ENCODE data around the gene CAVIN1.
"Not testable (repeated sequence)": the region's sequence is repeated elsewhere in the genome, so short reads cannot be mapped to it uniquely, and the experiment has no call there.

CAVIN1 gene

DNA sequence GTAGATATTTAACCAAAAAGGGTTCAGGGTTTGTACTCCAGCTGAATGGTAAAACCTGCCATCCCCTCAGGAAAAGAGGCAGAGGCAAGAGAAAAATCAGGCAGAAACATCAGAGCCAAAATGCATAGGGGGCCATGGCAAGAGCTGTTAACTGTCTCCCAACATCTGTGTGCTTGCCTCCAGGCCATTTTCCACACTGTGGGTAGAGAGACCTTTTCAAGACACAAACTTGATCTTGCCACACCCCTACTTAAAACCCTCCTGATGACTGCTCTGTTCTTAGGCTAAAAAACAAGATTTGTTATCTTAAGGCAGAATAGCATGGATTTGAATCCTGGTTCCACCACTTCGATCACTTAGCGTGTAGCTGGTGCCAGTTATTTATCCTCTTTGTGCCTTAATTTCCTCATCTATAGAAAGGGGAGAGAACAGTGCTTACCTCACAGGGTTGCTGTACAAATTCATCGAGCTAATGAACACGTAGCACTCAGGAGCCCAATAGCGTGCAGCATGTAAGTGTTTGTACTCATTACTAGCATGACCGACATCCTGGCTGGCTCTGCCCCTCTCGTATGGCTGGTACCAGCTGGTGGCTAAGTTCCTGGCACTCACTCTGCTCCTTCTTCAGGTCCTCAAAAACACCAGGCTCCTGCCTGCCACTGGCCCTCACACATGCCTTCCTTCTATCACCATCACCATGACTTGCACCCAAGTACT lies 60.7 kb downstream of the CAVIN1 start:
- Histone ChIP-seq H3K79me2 (ENCODE audit: low read length) (peaks cover 22% of the 10 kb centered on the region), H3K9me3 (replicated peaks; ENCODE audit: insufficient read depth, low read length) (no peaks in the 10 kb centered on the region), H3K36me3 (replicated peaks; ENCODE audit: insufficient read depth, low read length) (no peaks in the 10 kb centered on the region), H3K4me3 (ENCODE audit: low read length) (no peak overlapping the region), H2AFZ (ENCODE audit: low read length) (no peak overlapping the region), H3K27ac (ENCODE audit: low read length) (no peak overlapping the region), H3K9ac (ENCODE audit: low read length) (no peak overlapping the region), H3F3A (ENCODE audit: insufficient read depth, low read length) (no peaks in the 10 kb centered on the region), H4K20me1 (ENCODE audit: insufficient read depth, low read length) (no peaks in the 10 kb centered on the region), H3K4me2 (ENCODE audit: low read depth, low read length) (no peak overlapping the region), H3K4me1 (ENCODE audit: low read length) (no peaks in the 10 kb centered on the region), H3K9me2 (replicated peaks; ENCODE audit: insufficient read depth, low read length) (no peaks in the 10 kb centered on the region), H3K27me3 (replicated peaks; ENCODE audit: insufficient read depth, low read length) (no peaks in the 10 kb centered on the region)
- no peak for TF ChIP-seq EZH2 (optimal IDR thresholded peaks at IDR 0.05; ENCODE audit: low read depth, low read length)
- TF ChIP-seq, protein P1, sequence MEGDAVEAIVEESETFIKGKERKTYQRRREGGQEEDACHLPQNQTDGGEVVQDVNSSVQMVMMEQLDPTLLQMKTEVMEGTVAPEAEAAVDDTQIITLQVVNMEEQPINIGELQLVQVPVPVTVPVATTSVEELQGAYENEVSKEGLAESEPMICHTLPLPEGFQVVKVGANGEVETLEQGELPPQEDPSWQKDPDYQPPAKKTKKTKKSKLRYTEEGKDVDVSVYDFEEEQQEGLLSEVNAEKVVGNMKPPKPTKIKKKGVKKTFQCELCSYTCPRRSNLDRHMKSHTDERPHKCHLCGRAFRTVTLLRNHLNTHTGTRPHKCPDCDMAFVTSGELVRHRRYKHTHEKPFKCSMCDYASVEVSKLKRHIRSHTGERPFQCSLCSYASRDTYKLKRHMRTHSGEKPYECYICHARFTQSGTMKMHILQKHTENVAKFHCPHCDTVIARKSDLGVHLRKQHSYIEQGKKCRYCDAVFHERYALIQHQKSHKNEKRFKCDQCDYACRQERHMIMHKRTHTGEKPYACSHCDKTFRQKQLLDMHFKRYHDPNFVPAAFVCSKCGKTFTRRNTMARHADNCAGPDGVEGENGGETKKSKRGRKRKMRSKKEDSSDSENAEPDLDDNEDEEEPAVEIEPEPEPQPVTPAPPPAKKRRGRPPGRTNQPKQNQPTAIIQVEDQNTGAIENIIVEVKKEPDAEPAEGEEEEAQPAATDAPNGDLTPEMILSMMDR (IDR thresholded peaks at IDR 0.05; ENCODE audit: low read length): no peak
- no peak for TF ChIP-seq EZH2phosphoT487 (IDR thresholded peaks at IDR 0.05; ENCODE audit: low read length)
- DNase-seq: no peak

DNA sequence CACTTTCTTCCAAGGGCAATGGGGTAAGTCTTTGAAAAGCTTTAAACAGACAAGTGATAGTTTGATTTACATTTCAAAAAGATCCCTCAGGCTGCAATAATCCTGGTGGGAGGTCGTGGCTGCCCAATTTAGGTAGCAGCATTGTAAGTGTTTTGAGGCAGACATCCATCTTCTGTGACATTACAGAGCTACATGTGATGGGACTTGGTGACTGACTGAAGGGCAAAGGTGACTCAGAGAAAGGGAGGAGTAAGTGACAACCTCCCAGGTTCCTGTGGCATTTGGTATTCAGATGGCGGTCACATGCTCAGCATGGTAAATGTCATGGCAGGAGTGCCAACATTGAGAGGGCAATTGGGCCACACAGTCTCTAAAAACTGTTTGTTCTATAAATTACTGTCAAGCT lies 61.3 kb downstream of the CAVIN1 start:
- TF ChIP-seq, protein P1 (IDR thresholded peaks at IDR 0.05; ENCODE audit: low read length): no peak
- no peak for TF ChIP-seq EZH2 (optimal IDR thresholded peaks at IDR 0.05; ENCODE audit: low read depth, low read length)
- TF ChIP-seq EZH2phosphoT487 (IDR thresholded peaks at IDR 0.05; ENCODE audit: low read length): no peak
- H3K4me3 ChIP-seq (ENCODE audit: low read length): no peak overlapping the region
- no peak overlapping the region for H3K27ac ChIP-seq (ENCODE audit: low read length)
- no peak overlapping the region for H3K4me2 ChIP-seq (ENCODE audit: low read depth, low read length)
- no peaks in the 10 kb centered on the region for H3K9me2 ChIP-seq (replicated peaks; ENCODE audit: insufficient read depth, low read length)
- H3K9ac ChIP-seq (ENCODE audit: low read length): no peak overlapping the region
- H4K20me1 ChIP-seq (ENCODE audit: insufficient read depth, low read length): no peaks in the 10 kb centered on the region
- DNase-seq: no peak
- no peaks in the 10 kb centered on the region for H3K9me3 ChIP-seq (replicated peaks; ENCODE audit: insufficient read depth, low read length)
- H3K79me2 ChIP-seq (ENCODE audit: low read length): peaks cover 21% of the 10 kb centered on the region
- H3K27me3 ChIP-seq (replicated peaks; ENCODE audit: insufficient read depth, low read length): no peaks in the 10 kb centered on the region
- no peaks in the 10 kb centered on the region for H3F3A ChIP-seq (ENCODE audit: insufficient read depth, low read length)
- no peaks in the 10 kb centered on the region for H3K36me3 ChIP-seq (replicated peaks; ENCODE audit: insufficient read depth, low read length)
- no peaks in the 10 kb centered on the region for H3K4me1 ChIP-seq (ENCODE audit: low read length)
- no peak overlapping the region for H2AFZ ChIP-seq (ENCODE audit: low read length)

DNA sequence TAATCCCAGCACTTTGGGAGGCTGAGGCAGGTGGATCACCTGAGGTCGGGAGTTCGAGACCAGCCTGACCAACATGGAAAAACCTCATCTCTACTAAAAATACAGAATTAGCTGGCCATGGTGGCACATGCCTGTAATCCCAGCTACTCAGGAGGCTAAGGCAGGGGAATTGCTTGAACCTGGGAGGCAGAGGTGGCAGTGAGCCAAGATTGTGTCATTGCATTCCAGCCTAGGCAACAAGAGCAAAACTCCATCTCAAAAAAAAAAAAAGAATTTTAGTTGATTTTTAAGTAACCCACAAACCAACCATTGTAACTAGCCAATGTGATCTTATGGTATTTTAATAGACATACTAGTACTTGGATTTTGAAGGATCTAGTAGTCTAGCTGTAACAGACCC lies 62.7 kb downstream of the CAVIN1 start:
- not testable (repeated sequence) for H2AFZ ChIP-seq (ENCODE audit: low read length); H3K27me3 ChIP-seq (replicated peaks; ENCODE audit: insufficient read depth, low read length); DNase-seq; H3K4me1 ChIP-seq (ENCODE audit: low read length); H3K27ac ChIP-seq (ENCODE audit: low read length); H3K9ac ChIP-seq (ENCODE audit: low read length); H4K20me1 ChIP-seq (ENCODE audit: insufficient read depth, low read length); H3K9me2 ChIP-seq (replicated peaks; ENCODE audit: insufficient read depth, low read length); H3K4me2 ChIP-seq (ENCODE audit: low read depth, low read length); H3K4me3 ChIP-seq (ENCODE audit: low read length); H3F3A ChIP-seq (ENCODE audit: insufficient read depth, low read length); H3K36me3 ChIP-seq (replicated peaks; ENCODE audit: insufficient read depth, low read length); H3K9me3 ChIP-seq (replicated peaks; ENCODE audit: insufficient read depth, low read length)
- H3K79me2 ChIP-seq (ENCODE audit: low read length): peaks cover 22% of the 10 kb centered on the region

DNA sequence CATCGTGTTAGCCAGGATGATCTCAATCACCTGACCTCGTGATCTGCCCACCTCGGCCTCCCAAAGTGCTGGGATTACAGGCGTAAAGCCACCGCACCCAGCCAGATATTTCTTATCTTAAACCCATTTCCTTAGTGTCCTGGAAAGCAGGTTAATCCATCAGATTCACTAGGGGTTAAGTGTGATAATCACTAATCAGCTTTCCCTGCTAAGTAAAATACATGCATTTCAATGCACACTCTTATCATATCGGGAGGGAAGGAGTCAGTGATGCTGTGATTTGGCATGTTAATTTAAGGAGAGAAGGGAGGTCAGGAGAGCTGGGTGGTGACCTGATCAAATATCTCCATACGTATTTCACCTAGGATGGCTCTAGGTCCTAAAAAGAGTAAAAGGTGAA lies 63.9 kb downstream of the CAVIN1 start:
- Histone ChIP-seq H3K9me2 (replicated peaks; ENCODE audit: insufficient read depth, low read length) (no peaks in the 10 kb centered on the region), H3K4me2 (ENCODE audit: low read depth, low read length) (no peak overlapping the region), H2AFZ (ENCODE audit: low read length) (no peak overlapping the region), H3K27ac (ENCODE audit: low read length) (no peak overlapping the region), H3K36me3 (replicated peaks; ENCODE audit: insufficient read depth, low read length) (no peaks in the 10 kb centered on the region), H3K27me3 (replicated peaks; ENCODE audit: insufficient read depth, low read length) (no peaks in the 10 kb centered on the region), H3K79me2 (ENCODE audit: low read length) (peaks cover 19% of the 10 kb centered on the region), H3K9ac (ENCODE audit: low read length) (no peak overlapping the region), H4K20me1 (ENCODE audit: insufficient read depth, low read length) (no peaks in the 10 kb centered on the region), H3K9me3 (replicated peaks; ENCODE audit: insufficient read depth, low read length) (no peaks in the 10 kb centered on the region), H3K4me3 (ENCODE audit: low read length) (no peak overlapping the region), H3F3A (ENCODE audit: insufficient read depth, low read length) (no peaks in the 10 kb centered on the region), H3K4me1 (ENCODE audit: low read length) (no peaks in the 10 kb centered on the region)
- no peak for DNase-seq
- no peak for TF ChIP-seq EZH2phosphoT487 (IDR thresholded peaks at IDR 0.05; ENCODE audit: low read length)
- TF ChIP-seq EZH2 (optimal IDR thresholded peaks at IDR 0.05; ENCODE audit: low read depth, low read length): no peak
- TF ChIP-seq, protein P1 (IDR thresholded peaks at IDR 0.05; ENCODE audit: low read length): no peak
